ENCODE measurements around the gene PIK3R5.

Gene PIK3R5

GRCh38 chr17:8865811-8866210, 99.7 kb downstream of the PIK3R5 start:
- in situ Hi-C loops (cut with HindIII; ENCODE audit: low sequenced_read_pairs): no loop called here

- in situ Hi-C loops (cut with HindIII; ENCODE audit: low sequenced_read_pairs): no loop called here
Measured at GRCh38 chr17:8865385-8865784, 100.1 kb downstream of the PIK3R5 start.

GRCh38 chr17:8862213-8863056, 103.1 kb downstream of the PIK3R5 start:
- in situ Hi-C loops (cut with HindIII; ENCODE audit: low sequenced_read_pairs): no loop called here

GRCh38 chr17:8861495-8862181, 103.9 kb downstream of the PIK3R5 start:
- in situ Hi-C loops (cut with HindIII; ENCODE audit: low sequenced_read_pairs): no loop called here

GRCh38 chr17:8859804-8860430, 105.6 kb downstream of the PIK3R5 start:
- in situ Hi-C loops (cut with HindIII; ENCODE audit: low sequenced_read_pairs): loop anchor here (10.0 kb wide), 1 partner anchor 75 kb away; no protein-coding TSS in a partner anchor

GRCh38 chr17:8859027-8859803, 106.3 kb downstream of the PIK3R5 start:
- in situ Hi-C loops (cut with HindIII; ENCODE audit: low sequenced_read_pairs): loop anchor here (10.0 kb wide), 1 partner anchor 74 kb away; no protein-coding TSS in a partner anchor

- in situ Hi-C loops (cut with HindIII; ENCODE audit: low sequenced_read_pairs): loop anchor here (10.0 kb wide), 1 partner anchor 73 kb away; no protein-coding TSS in a partner anchor
Measured at GRCh38 chr17:8857919-8858318, 107.6 kb downstream of the PIK3R5 start.

GRCh38 chr17:8856869-8857575, 108.5 kb downstream of the PIK3R5 start:
- in situ Hi-C loops (cut with HindIII; ENCODE audit: low sequenced_read_pairs): loop anchor here (10.0 kb wide), 1 partner anchor 72 kb away; no protein-coding TSS in a partner anchor

GRCh38 chr17:8856205-8856603, 109.3 kb downstream of the PIK3R5 start:
- in situ Hi-C loops (cut with HindIII; ENCODE audit: low sequenced_read_pairs): loop anchor here (10.0 kb wide), 1 partner anchor 71 kb away; no protein-coding TSS in a partner anchor

- in situ Hi-C loops (cut with HindIII; ENCODE audit: low sequenced_read_pairs): loop anchor here (10.0 kb wide), 1 partner anchor 71 kb away; no protein-coding TSS in a partner anchor
Measured at GRCh38 chr17:8855477-8856204, 109.9 kb downstream of the PIK3R5 start.

GRCh38 chr17:8851600-8851999, 113.9 kb downstream of the PIK3R5 start:
- in situ Hi-C loops (cut with HindIII; ENCODE audit: low sequenced_read_pairs): loop anchor here (10.0 kb wide), 1 partner anchor 67 kb away; no protein-coding TSS in a partner anchor

- in situ Hi-C loops (cut with HindIII; ENCODE audit: low sequenced_read_pairs): loop anchor here (10.0 kb wide), 1 partner anchor 65 kb away; no protein-coding TSS in a partner anchor
Measured at GRCh38 chr17:8849311-8850041, 116.0 kb downstream of the PIK3R5 start.

- in situ Hi-C loops (cut with HindIII; ENCODE audit: low sequenced_read_pairs): no loop called here
Measured at GRCh38 chr17:8847891-8848290, 117.6 kb downstream of the PIK3R5 start.

GRCh38 chr17:8846768-8847211, 118.7 kb downstream of the PIK3R5 start:
- in situ Hi-C loops (cut with HindIII; ENCODE audit: low sequenced_read_pairs): no loop called here

- in situ Hi-C loops (cut with HindIII; ENCODE audit: low sequenced_read_pairs): no loop called here
Measured at GRCh38 chr17:8844229-8845218, 121.0 kb downstream of the PIK3R5 start.

- in situ Hi-C loops (cut with HindIII; ENCODE audit: low sequenced_read_pairs): no loop called here
Measured at GRCh38 chr17:8843344-8843743, 122.2 kb downstream of the PIK3R5 start.

- in situ Hi-C loops (cut with HindIII; ENCODE audit: low sequenced_read_pairs): no loop called here
Measured at GRCh38 chr17:8841844-8842243, 123.7 kb downstream of the PIK3R5 start.

All from DLD1 (cell line).